A172 (cell line): ENCODE measurements around the gene LRRC37B. TPM values are rescaled to one million over a fixed set of nuclear protein-coding genes. Genes with fewer than 3 reads are reported as not detected.
A peak's percentile ranks its signal among the peaks of the same experiment; 100 is the strongest.
"Not testable (repeated sequence)": the region's sequence is repeated elsewhere in the genome, so short reads cannot be mapped to it uniquely, and the experiment has no call there.

ENCODE experiments used
- DNase-seq: peaks from one replicate; pipeline ENCODE4 v3.0.0-alpha.2; 2015; ENCODE audit warnings: low spot score
- total RNA-seq: library from RNA; depleted of rRNA; stranded (reverse); fragments of >200 nt; shearing (Covaris generic); gene quantifications from 2 replicates; pipeline ENCODE4 v1.2.3, GENCODE V29; 2014

Gene LRRC37B
- total RNA-seq, 1 experiment from 2014 or later: 24.1 TPM

GRCh38 chr17:32041306-32041875 lies 34.2 kb downstream of the LRRC37B start:
- DNase-seq: not testable (repeated sequence)

DNA sequence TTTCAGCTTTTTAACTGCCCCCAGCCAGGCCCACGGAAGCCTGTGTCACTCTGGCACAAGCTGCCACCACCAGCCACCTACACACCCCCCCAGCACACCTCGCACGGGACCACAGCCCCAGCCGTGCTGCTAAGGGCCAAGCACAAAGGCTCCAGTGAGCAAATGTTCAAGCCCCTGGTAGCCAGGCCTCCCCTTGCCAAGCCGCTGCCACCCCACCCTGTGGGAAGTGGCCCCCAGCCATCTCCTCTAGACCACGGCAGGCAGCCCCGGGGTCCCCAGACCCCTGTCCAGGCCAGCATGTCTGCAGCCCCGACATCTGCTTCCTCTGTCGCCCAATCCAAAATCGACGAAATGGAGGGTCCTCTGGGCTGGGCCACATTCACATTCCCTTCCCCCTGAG lies 35.1 kb downstream of the LRRC37B start:
- DNase-seq: not testable (repeated sequence)

GRCh38 chr17:32045611-32046010 lies 38.4 kb downstream of the LRRC37B start:
- DNase-seq: not testable (repeated sequence)

GRCh38 chr17:32047663-32048062 lies 40.5 kb downstream of the LRRC37B start:
- DNase-seq: not testable (repeated sequence)

DNA sequence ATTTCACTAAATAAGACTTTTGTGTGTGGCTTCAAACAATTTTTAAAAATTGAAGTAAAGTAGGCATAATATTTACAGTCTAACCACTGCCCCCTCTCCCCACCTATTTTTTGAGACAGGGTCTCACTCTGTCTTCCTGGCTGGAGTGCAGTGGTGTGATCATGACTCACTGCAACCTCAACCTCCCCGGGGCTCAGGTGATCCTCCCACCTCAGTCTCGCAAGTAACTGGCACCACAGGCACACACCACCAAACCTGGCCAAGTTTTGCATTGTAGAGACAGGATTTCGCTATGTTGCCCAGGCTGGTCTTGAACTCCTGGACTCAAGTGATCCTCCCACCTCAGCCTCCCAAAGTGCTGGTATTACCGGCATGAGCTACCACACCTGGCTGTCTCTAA lies 47.8 kb downstream of the LRRC37B start:
- DNase-seq: not testable (repeated sequence)

DNA sequence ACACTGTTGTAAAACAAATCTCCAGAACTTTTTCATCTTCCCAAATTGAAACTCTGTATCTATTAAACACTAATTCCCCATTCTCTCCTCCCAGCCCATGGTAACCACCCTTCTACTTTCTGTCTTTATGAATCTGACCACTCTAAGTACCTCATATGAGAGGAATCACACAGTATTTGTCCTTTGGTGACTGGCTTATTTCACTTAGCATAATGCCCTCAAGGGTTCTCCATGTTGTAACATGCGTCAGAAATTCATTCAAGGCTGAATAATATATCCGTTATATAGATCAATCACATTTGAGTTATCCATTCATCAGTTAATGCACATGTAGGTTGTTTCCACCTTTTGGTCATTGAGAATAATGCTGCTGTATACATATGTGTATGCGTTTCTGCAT lies 48.2 kb downstream of the LRRC37B start:
- DNase-seq: not testable (repeated sequence)

- DNase-seq: not testable (repeated sequence)
Measured at GRCh38 chr17:32056500-32056899, 49.3 kb downstream of the LRRC37B start.

DNA sequence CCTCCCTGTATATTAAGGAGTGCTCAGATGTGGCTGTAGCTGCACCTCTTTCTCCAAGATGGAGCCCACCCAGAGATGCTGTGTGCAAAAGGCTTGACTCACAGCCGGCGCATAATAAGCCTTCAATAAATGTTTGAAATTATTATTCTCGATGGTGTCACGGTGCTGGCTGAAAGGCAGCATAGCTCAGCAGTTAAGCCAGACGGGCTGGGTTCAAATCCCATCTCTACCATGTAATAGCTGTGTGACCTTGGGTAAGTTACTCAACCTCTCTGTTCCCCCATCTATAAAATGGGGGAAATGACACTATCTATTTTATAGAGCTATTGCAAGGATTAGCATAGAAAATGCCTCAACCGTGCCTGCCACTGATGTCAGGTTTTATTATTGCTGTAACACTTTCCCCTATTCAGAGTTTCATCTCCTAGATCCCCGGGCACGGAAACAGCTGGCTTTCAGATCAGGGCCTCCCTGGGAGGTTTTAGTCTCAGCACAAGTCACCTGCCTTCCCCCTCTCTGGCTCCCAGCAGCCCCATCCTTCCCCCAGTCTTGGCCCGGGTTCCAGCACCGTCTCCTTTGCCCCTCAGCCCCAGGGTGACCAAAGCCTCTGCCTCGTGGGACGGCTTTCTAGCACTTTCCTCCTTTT lies 50.4 kb downstream of the LRRC37B start:
- DNase-seq: not testable (repeated sequence)

DNA sequence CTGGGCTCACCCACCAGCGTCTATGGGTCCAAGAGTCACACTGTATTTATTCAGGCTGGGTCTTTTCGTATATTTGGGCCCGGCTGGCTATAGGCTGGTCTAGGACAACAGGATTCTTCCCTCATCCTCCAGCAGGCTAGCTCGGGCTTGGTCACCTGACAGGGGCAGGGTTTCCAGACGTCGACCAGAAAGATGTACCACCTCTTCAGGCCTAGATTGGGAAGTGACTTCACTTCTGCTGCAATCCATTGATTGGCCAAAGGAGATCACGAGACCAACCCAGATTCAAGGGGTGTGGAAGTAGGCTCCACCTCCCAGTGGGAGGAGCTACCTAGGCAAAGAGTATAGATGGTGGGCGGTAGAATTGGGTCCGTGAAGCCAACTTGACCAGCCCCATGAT lies 53.5 kb downstream of the LRRC37B start:
- not testable (repeated sequence) for DNase-seq

DNA sequence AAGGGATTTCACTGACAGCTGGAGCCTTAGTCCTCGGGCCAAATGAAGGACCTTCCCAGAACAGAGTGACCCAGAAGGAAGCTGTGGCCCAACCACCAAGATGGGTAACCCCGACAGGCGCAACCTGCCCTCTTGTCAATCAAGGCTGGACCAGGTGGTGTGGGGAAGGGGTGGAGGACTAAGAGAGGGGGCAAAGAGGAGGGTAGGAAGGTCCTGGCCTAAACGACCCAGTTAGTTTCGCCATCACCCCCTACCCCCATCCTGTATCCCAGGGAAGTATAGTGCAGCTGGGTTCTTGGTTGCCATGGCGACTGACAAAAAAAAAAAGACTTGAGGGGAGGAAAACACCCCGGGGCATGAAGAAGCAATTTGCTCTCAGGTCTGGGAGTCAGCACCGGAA lies 54.7 kb downstream of the LRRC37B start:
- not testable (repeated sequence) for DNase-seq

DNA sequence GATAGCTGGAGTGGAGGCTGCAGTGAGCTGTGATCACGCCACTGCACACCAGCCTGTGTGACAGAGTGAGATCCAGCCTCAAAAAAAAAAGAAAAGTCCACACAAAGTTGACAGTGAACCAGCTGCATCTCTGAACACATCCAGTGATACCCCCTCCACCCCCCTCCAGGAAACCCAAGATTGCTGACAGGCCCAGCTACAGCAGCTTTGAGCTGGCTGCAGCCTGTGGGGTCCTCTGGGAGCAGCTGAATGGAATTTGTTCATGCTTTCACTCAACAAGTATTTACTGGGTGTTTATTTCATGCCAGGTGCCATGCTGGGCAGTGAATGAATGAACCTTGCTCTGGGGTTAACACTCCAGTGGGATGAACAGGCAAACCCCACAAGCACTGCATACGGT lies 56.9 kb downstream of the LRRC37B start:
- DNase-seq: not testable (repeated sequence)

DNA sequence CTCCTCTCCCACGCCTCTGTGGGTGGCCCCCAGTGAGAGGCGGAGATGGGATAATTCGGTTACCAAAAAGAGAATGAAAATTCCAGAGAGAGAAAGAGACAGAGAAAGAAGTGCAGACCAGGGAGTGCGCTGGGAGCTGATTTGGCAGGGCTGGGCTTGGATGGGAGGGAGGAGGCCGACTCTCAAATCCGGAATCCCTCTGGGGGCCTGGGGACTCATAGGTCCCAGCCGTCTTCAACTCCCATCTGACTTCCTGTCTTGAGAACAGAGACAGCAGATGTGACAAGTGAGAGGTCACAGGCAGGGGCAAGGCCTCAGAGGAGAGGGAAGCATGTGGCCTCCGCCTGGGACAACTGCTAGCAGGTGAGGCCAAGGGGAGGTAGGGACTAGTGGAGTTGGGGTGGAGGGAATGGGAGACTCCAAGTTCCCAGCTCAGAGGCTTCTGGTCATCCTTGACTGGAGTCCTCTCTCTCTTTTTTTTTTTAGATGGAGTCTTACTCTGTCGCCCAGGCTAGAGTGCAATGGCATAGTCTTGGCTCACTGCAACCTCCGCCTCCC lies 59.0 kb downstream of the LRRC37B start:
- DNase-seq: not testable (repeated sequence)

DNA sequence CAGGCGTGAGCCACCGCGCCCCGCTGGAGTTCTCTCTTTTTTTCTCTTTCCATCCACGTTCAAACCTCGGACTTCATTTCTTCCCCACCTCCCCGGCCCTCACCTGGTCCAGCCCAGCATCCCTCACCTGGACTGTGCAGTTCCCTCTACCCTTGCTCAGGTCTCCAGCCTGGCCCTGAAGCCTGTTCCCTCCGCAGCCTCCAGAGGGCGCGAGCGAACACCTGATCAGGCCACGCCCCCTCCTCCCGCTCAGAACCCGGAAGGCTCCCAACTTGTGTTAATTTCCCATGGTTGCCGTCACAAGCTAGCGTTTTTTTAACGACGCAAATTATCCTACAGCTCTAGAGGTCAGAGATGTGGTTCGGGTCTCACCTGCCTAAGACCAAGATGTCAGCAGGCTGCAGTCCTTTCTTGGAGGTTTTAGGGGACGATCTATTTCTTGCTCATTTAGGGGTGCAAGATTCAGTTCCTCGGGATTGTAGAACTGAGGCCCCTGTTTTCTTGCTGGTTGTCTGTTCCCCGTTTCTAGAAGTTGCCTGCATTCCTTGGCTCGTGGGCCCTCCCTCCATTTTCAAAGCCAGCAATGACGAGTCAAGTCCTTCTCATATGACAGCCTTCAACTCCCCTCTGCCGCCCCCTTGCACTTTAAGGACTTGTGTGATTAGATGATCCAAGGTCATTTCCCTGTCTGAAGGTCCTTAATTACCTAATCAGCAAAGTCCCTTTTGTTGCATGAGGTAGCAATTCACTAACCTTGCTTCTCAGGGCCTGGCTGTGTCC lies 59.9 kb downstream of the LRRC37B start:
- DNase-seq: not testable (repeated sequence)

DNA sequence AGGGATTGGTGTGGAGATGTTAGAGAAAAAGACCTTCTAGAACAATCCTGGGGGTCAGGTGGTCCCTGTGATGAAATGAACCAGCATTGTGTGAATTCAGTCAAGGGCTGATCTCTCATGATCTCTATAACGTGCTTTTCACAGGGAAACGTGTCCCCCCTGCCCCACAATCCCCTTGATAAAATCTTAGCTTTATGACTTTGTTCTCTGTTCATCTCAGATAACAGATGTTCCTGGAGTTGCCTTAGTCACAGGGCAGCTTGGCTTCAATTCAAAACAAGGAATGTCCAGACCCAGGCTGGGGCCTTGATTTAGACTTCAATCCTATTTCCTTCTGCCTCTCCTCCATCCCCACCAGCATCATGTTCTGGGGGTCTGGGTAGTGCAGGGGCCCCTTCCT lies 61.9 kb downstream of the LRRC37B start:
- DNase-seq: not testable (repeated sequence)

GRCh38 chr17:32071961-32072360 lies 64.8 kb downstream of the LRRC37B start:
- DNase-seq: not testable (repeated sequence)

DNA sequence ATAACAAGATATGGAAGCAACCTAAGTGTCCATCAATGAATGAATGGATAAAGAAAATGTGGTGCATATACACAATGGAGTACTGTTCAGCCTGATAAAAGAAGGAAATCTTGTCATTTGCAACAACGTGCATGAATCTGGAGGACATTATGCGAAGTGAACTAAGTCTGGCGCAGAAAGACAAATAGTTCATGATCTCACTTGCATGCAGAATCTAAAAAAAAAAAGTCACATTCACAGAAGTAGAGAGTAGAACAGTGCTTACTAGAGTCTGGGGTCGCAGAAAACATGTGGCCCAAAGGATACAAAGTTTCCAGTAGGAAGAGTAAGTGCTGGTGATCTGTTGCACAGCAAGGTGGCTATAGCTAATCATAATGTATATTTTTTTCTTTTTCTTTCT lies 65.9 kb downstream of the LRRC37B start:
- not testable (repeated sequence) for DNase-seq

- peak; percentile 75 for DNase-seq
Measured at GRCh38 chr17:32079753-32080152, 72.6 kb downstream of the LRRC37B start.

- not testable (repeated sequence) for DNase-seq
Measured at GRCh38 chr17:32083550-32083979, 76.4 kb downstream of the LRRC37B start.

DNA sequence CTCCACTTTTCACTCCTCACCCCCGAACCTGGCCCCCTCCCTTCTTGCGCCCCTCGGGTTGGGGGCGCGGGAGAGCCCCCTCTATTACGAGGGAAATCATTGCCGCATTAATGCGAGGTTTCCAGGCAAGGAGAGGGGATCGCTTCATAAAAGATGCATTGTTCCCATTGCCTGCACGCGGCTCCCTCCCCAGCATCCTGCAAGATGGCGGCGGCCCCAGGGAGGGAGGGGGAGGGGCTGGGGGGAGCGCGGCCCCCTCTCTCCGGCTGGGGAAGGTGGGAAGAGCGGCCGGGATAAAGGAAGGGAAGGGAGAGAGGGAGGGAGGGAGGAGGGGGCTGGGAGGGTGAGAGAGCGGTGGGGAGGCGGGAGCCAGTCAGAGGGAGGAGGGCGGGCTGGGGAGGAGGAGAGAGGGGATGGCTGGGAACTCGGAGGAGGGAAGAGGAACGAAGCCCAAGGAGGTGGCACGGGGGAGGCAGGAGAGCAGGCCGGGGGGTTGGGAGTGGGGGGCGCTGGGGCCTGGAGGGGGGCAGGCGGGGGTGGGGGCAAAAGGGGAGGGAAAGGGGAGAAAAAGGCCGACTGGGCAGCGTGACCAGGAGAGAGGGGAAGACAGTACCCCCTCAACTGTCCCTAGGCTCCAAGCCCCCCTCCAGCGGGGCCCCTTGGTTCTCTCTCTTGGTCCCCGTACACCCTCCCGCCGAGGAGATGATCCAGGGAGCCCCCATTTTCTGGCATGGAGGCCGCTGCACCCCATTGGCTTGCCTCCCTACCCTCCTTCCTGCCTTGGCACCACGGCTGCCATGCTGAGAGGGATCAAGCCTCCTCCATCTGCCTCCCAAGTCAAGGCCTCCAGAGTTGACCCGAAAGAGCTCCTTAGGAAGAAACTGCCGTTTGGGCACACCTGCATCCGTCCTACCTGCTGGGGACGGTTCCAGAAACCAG lies 77.1 kb downstream of the LRRC37B start:
- DNase-seq: not testable (repeated sequence)

DNA sequence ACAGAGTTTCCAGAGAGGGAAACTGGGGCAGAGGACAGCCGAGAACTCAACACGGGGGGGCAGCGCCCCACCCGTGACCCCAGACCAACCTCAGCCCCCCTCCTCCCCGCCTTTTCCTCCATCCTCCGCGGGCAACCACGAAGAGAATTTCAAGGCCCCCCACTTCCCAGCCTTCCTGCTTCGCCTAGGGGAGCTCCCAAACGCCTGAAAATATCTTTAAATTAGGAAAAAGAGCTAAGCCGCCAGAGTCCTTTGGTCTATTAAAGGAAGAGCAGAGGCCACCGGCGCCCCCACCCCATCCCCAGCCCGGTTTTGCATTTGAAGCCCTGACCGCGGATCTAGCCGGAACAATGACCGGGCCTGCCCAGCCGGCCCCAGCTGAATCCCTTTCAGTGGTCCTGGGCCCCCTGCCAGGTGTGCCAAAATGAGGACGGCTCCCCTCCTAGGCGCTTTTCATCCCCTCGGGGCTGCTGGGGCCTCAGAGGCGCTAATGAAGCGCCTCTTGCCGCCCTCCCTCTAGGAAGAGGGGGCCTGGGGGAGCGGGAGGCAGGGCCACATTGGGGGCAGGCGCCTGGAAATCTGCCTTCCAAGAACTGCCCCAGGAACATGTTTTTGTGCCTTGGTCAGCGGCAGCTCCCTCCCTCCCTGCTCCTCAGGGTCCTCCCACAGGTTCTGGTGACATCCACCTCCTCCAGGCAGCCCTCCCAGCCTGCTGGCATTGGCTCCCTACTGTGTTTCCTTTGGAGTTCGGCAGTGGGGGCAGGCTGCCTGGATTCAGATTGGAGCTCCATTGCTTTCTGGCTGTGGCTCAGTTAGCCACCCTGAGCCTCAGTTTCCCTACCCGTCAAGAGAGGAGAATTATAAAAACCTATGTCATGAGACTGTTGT lies 78.0 kb downstream of the LRRC37B start:
- DNase-seq: not testable (repeated sequence)
